ENCODE measurements around the gene KLHL26.

KLHL26 gene

DNA sequence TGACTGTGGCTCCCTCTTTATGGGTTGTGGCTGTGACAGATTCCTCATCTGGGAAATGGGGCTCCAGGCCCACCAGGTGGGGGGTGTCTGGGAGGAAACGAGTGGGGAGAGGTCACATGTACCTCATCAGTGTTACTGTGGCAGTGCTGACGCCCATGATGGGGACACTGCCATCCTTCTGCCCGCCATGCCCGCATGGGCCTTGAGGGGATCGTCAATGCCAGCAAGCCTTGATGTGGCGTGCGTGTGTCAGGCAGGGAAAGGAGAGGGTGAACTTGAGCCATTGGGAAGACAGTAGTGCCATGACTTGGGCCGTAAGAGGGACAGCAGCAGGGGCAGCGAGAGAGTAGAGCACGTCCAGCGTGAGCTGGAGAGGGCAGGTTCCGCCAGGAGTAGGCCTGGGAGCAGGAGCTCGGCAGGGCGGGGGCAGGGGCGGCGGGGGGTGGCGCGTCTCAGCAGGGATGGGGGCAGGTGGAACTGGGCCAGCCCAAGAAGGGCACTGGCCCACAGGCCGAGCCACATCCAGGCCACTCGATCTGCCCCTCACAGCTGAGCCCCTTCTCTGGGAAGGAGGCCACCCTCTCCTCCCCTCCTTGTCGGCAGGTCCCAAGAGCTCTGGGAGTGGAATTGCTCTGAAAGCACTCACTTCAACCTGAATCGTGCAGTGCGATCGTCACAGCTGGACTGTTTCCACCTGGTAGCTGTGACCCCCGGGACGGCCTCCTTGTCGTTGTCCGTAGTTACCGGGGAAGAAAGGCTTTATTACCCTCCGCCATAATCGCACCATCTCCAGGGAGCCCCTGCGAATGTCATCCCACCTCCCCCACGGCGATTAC, 9.9 kb downstream of the KLHL26 start:
- TF ChIP-seq, protein P1, sequence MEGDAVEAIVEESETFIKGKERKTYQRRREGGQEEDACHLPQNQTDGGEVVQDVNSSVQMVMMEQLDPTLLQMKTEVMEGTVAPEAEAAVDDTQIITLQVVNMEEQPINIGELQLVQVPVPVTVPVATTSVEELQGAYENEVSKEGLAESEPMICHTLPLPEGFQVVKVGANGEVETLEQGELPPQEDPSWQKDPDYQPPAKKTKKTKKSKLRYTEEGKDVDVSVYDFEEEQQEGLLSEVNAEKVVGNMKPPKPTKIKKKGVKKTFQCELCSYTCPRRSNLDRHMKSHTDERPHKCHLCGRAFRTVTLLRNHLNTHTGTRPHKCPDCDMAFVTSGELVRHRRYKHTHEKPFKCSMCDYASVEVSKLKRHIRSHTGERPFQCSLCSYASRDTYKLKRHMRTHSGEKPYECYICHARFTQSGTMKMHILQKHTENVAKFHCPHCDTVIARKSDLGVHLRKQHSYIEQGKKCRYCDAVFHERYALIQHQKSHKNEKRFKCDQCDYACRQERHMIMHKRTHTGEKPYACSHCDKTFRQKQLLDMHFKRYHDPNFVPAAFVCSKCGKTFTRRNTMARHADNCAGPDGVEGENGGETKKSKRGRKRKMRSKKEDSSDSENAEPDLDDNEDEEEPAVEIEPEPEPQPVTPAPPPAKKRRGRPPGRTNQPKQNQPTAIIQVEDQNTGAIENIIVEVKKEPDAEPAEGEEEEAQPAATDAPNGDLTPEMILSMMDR (IDR thresholded peaks at IDR 0.05; ENCODE audit: insufficient read depth, low read depth, low read length, missing control alignments) = no peak
- no peak overlapping the region for H3K4me3 ChIP-seq (ENCODE audit: low read depth, low read length)
- DNase-seq (ENCODE audit: low read depth) = no peak

DNA sequence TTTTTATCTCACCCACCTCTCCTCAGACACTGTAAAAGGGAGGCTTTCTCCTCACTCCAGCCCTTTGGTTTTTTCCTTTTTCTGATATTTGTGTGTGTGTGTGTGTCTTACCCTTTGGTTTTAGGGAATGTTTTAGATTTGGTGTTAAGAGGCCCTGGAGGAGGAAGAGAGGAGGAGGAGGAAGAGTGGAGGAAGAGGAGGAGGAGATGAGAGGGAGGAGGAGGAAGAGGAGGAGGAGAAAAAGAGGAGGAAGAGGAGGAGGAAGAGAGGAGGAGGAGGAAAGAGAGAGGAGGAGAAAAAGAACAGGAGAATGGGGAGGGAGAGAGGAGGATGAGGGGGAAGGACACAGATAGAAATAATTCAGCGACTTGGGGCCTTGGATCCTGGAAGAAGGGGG, 10.5 kb downstream of the KLHL26 start:
- TF ChIP-seq, protein P1 (IDR thresholded peaks at IDR 0.05; ENCODE audit: insufficient read depth, low read depth, low read length, missing control alignments) = no peak
- DNase-seq (ENCODE audit: low read depth) = no peak
- no peak overlapping the region for H3K4me3 ChIP-seq (ENCODE audit: low read depth, low read length)

DNA sequence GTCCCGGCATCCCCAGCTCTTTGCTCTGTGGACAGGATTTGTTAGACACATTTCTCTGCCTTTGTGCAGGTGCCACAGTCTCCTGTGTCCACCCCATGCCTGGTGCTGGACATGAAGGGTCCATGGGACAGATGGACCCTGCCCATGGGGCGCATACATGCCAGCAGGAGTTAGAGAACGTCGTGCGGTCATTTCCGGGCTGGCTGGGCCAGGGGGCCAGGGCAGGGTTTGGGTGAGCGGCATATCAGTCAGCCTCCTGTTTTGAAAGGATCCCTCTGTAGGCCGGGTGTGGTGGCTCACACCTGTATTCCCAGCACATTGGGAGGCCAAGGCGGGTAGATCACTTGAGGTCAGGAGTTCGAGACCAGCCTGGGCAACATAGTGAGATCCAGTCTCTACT, 11.0 kb downstream of the KLHL26 start:
- DNase-seq (ENCODE audit: low read depth) = no peak
- H3K4me3 ChIP-seq (ENCODE audit: low read depth, low read length) = no peak overlapping the region
- TF ChIP-seq, protein P1 (IDR thresholded peaks at IDR 0.05; ENCODE audit: insufficient read depth, low read depth, low read length, missing control alignments) = no peak

DNA sequence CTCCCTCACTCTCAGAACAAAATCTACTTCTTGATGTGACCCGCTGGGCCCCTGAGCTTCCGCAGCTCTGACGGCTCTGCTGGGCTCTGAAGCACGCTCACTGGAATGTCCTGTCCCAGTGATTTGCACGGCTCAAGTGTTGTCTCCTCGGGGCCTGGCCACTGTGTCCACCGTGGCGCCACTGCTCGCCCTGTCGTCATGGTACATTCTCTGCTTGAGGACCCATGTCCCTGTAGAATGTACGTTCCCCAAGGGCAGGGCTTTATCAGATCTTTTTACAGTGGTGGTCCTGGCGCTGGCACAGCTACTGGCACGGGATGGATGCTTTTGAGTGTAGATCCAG, 12.1 kb downstream of the KLHL26 start:
- TF ChIP-seq, protein P1 (IDR thresholded peaks at IDR 0.05; ENCODE audit: insufficient read depth, low read depth, low read length, missing control alignments) = no peak
- no peak overlapping the region for H3K4me3 ChIP-seq (ENCODE audit: low read depth, low read length)
- DNase-seq (ENCODE audit: low read depth) = no peak

DNA sequence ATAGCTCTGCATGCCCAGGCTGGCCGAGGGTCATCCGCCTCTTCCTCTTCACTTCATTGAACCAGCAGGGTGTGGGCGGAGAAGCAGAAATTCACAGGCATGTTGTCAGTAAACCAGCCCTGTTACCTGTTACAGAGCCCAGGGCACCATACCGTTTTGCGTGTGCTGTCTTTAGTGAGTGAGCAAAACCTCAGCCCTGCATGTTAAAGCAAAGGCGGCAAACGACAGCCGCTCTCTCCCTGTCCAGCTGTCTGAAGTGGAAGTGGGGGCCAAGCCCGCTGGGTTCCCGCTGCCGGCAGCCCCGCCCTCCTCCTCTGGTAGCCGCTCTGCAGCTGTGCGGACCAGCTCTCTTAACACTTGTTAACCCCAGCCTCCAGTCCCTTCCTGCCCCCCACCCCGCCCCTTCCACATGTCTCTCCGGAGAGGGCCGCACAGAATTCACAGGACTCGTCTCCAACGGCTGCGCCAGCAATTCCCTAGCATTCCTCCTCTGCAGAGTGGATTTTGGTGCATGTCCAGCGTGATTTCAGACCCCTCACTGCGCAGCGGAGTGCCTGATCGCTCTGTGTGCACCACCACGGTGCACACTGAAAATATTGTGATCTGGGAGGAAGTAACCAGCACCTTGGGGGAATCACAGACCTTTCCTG, 12.7 kb downstream of the KLHL26 start:
- H3K4me3 ChIP-seq (ENCODE audit: low read depth, low read length) = no peak overlapping the region
- DNase-seq (ENCODE audit: low read depth) = no peak
- TF ChIP-seq, protein P1 (IDR thresholded peaks at IDR 0.05; ENCODE audit: insufficient read depth, low read depth, low read length, missing control alignments) = no peak

DNA sequence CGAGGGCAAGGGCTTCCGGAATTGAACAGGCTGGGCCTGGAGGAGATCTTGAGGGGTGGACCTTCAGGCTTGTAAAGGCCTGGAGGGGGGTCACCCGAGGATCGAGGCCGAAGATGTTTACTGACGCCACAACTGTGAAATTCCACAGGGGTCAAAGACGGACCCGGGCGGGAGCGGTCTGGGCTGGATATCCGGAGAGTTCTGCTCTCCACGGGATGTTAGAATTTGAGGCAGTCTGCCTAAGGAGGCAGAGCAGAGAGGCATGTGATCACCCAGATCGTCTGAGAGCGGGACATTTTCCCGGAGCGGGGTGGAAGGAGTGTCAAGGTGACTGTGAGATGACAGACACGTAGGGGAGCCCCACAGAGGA, 13.2 kb downstream of the KLHL26 start:
- no peak overlapping the region for H3K4me3 ChIP-seq (ENCODE audit: low read depth, low read length)
- TF ChIP-seq, protein P1 (IDR thresholded peaks at IDR 0.05; ENCODE audit: insufficient read depth, low read depth, low read length, missing control alignments) = no peak
- DNase-seq (ENCODE audit: low read depth) = no peak
